H1 (cell line): ENCODE results near the gene FSTL4. TPM values are rescaled to one million over a fixed set of nuclear protein-coding genes. Genes with fewer than 3 reads are reported as not detected.

Source experiments
- ATF2 ChIP-seq: IDR thresholded peaks from 2 replicates; pipeline ENCODE4 v1.6.1; 2012; ENCODE audit warnings: low read length, inconsistent platforms
- BACH1 ChIP-seq: IDR thresholded peaks from 2 replicates; pipeline ENCODE4 v1.6.1; 2012; ENCODE audit warnings: low read length, improper control_type of control experiment
- JUND ChIP-seq: IDR thresholded peaks from 2 replicates; pipeline ENCODE4 v1.6.1; 2011; ENCODE audit warnings: mild to moderate bottlenecking, improper control_type of control experiment, low read length
- TAF1 ChIP-seq: IDR thresholded peaks from 2 replicates; pipeline ENCODE4 v1.6.1; 2011; ENCODE audit warnings: mild to moderate bottlenecking, low read depth, low read length
- polyA plus RNA-seq, 7 experiments: library from polyadenylated mRNA; depleted of rRNA in 3 of 7; stranded (reverse) in 5 of 7; unstranded in 2 of 7; fragments of >200 nt in 5 of 7; fragments of 200-250 nt in 2 of 7; gene quantifications; 1 replicate in 5 of 7; 2 replicates in 1 of 7; 4 replicates in 1 of 7; pipeline versions ENCODE4 v1.2.1 to v1.2.3, GENCODE V29; 2011 to 2013; ENCODE audit warnings: missing spikeins in 2 of 7, mixed read lengths in 2 of 7
- total RNA-seq: library from RNA; stranded (reverse); fragmentation: NEBNext Ultra II Directional; extraction: Animal tissue kit (Norgen Biotek cat#: 25700); gene quantifications from 2 replicates; pipeline ENCODE4 v1.2.1, GENCODE V29; 2021

FSTL4 gene
- total and polyA plus RNA-seq, 2 of the 8 experiments (the other 6 are each of a cell fraction or from before 2014, with no cell fraction given), result 3.1 to 4.1 TPM

GRCh38 chr5:133269691-133270090 lies 342.6 kb downstream of the FSTL4 start (continued):
- TF ChIP-seq ATF2 (no peak), TAF1 (no peak), JUND (no peak), BACH1 (no peak)
- TF ChIP-seq, all 59 proteins: peak for 0
